ACC112 (cell line): ENCODE data around the gene CPT1B.

ENCODE experiments used
- H2AFZ ChIP-seq: fragments of 200-600 bp; sonication (generic); one replicate; pipeline ENCODE4 v1.6.0; 2017; ENCODE audit warnings: antibody characterized with exemption, low read length; ENCODE audit not compliant: unreplicated experiment
- H3K27ac ChIP-seq: fragments of 200-600 bp; sonication (generic); 2 replicates; pipeline ENCODE4 v1.5.1; 2014; ENCODE audit warnings: low read depth, mild to moderate bottlenecking, antibody characterized with exemption, low read length, moderate library complexity
- H3K27me3 ChIP-seq: fragments of 200-600 bp; sonication (generic); 2 replicates; pipeline ENCODE4 v1.6.1; 2014; ENCODE audit warnings: mild to moderate bottlenecking, antibody characterized with exemption, low read length, moderate library complexity, mixed read lengths; ENCODE audit not compliant: insufficient read depth
- H3K36me3 ChIP-seq: fragments of 200-600 bp; sonication (generic); 2 replicates; pipeline ENCODE4 v1.6.1; 2016; ENCODE audit warnings: mild to moderate bottlenecking, antibody characterized with exemption, low read length, moderate library complexity, mixed read lengths; ENCODE audit not compliant: insufficient read depth
- H3K4me1 ChIP-seq: fragments of 200-600 bp; sonication (generic); one replicate; pipeline ENCODE4 v1.6.1; 2016; ENCODE audit warnings: low read length, mixed read lengths; ENCODE audit not compliant: insufficient read depth, unreplicated experiment, control insufficient read depth
- H3K4me3 ChIP-seq: fragments of 200-600 bp; sonication (generic); 2 replicates; pipeline ENCODE4 v1.5.1; 2014; ENCODE audit warnings: mild to moderate bottlenecking, low read depth, low read length
- H3K79me2 ChIP-seq: fragments of 200-600 bp; sonication (generic); one replicate; pipeline ENCODE4 v1.6.0; 2016; ENCODE audit warnings: low read length; ENCODE audit not compliant: control insufficient read depth, unreplicated experiment, insufficient read depth

The CPT1B gene

GRCh38 chr22:50567721-50568252, 10.4 kb downstream of the CPT1B start:
- H3K79me2 ChIP-seq, result no peaks in the 10 kb centered on the region
- H3K4me1 ChIP-seq, result no peaks in the 10 kb centered on the region
- no peak overlapping the region for H3K27ac ChIP-seq
- no peak overlapping the region for H2AFZ ChIP-seq
- no peaks in the 10 kb centered on the region for H3K36me3 ChIP-seq
- no peaks in the 10 kb centered on the region for H3K27me3 ChIP-seq
- H3K4me3 ChIP-seq, result no peak overlapping the region

- no peaks in the 10 kb centered on the region for H3K36me3 ChIP-seq
- no peaks in the 10 kb centered on the region for H3K27me3 ChIP-seq
- no peak overlapping the region for H2AFZ ChIP-seq
- H3K4me3 ChIP-seq, result no peak overlapping the region
- no peaks in the 10 kb centered on the region for H3K79me2 ChIP-seq
- no peak overlapping the region for H3K27ac ChIP-seq
- no peaks in the 10 kb centered on the region for H3K4me1 ChIP-seq
Observed at GRCh38 chr22:50564289-50564688, 13.9 kb downstream of the CPT1B start.

GRCh38 chr22:50563413-50564160, 14.6 kb downstream of the CPT1B start:
- no peak overlapping the region for H3K27ac ChIP-seq
- H3K4me3 ChIP-seq, result peak overlapping the region; percentile 84
- no peaks in the 10 kb centered on the region for H3K79me2 ChIP-seq
- no peaks in the 10 kb centered on the region for H3K4me1 ChIP-seq
- H3K27me3 ChIP-seq, result no peaks in the 10 kb centered on the region
- no peaks in the 10 kb centered on the region for H3K36me3 ChIP-seq
- H2AFZ ChIP-seq, result peak overlapping the region; percentile 32

GRCh38 chr22:50562523-50563412, 15.5 kb downstream of the CPT1B start, which contains the start of gene SYCE3:
TSS of gene SYCE3 (minus strand) at chr22:50562919. CDS start at chr22:50556405, 6,514 bp downstream.
- Histone ChIP-seq H2AFZ (peak within 1 kb of the TSS; percentile 32), H3K79me2 (no peaks in the 10 kb centered on the region), H3K27me3 (no peaks in the 10 kb centered on the region), H3K36me3 (no peaks in the 10 kb centered on the region), H3K27ac (no peak within 1 kb of the TSS), H3K4me1 (no peaks in the 10 kb centered on the region), H3K4me3 (peak within 1 kb of the TSS; percentile 84)

GRCh38 chr22:50561401-50562358, 16.5 kb downstream of the CPT1B start:
- Histone ChIP-seq H3K27me3 (no peaks in the 10 kb centered on the region), H3K36me3 (no peaks in the 10 kb centered on the region), H3K79me2 (no peaks in the 10 kb centered on the region), H3K4me3 (no peak overlapping the region), H2AFZ (no peak overlapping the region), H3K4me1 (no peaks in the 10 kb centered on the region), H3K27ac (no peak overlapping the region)

- no peaks in the 10 kb centered on the region for H3K27me3 ChIP-seq
- H3K36me3 ChIP-seq, result no peaks in the 10 kb centered on the region
- H3K4me1 ChIP-seq, result no peaks in the 10 kb centered on the region
- H3K27ac ChIP-seq, result no peak overlapping the region
- no peak overlapping the region for H2AFZ ChIP-seq
- H3K4me3 ChIP-seq, result no peak overlapping the region
- H3K79me2 ChIP-seq, result no peaks in the 10 kb centered on the region
Observed at GRCh38 chr22:50560034-50560433, 18.2 kb downstream of the CPT1B start.

- Histone ChIP-seq H3K4me3 (no peak overlapping the region), H3K79me2 (no peaks in the 10 kb centered on the region), H3K27ac (no peak overlapping the region), H3K36me3 (no peaks in the 10 kb centered on the region), H3K4me1 (no peaks in the 10 kb centered on the region), H2AFZ (no peak overlapping the region), H3K27me3 (no peaks in the 10 kb centered on the region)
Observed at GRCh38 chr22:50556703-50557102, 21.5 kb downstream of the CPT1B start.

GRCh38 chr22:50553310-50553709, 24.9 kb downstream of the CPT1B start:
- Histone ChIP-seq H3K36me3 (no peaks in the 10 kb centered on the region), H3K27me3 (no peaks in the 10 kb centered on the region), H3K4me1 (no peaks in the 10 kb centered on the region), H3K27ac (no peak overlapping the region), H3K79me2 (no peaks in the 10 kb centered on the region), H2AFZ (no peak overlapping the region), H3K4me3 (no peak overlapping the region)

GRCh38 chr22:50551160-50551752, 27.0 kb downstream of the CPT1B start:
- Histone ChIP-seq H3K27ac (no peak overlapping the region), H3K4me3 (no peak overlapping the region), H3K27me3 (no peaks in the 10 kb centered on the region), H2AFZ (no peak overlapping the region), H3K4me1 (no peaks in the 10 kb centered on the region), H3K36me3 (no peaks in the 10 kb centered on the region), H3K79me2 (no peaks in the 10 kb centered on the region)

- no peaks in the 10 kb centered on the region for H3K27me3 ChIP-seq
- H3K79me2 ChIP-seq, result no peaks in the 10 kb centered on the region
Observed at GRCh38 chr22:50550395-50550794, 27.8 kb downstream of the CPT1B start.

More at GRCh38 chr22:50550395-50550794, 27.8 kb downstream of the CPT1B start:
- Histone ChIP-seq H3K36me3 (no peaks in the 10 kb centered on the region), H3K4me3 (no peak overlapping the region), H3K4me1 (peaks cover 4% of the 10 kb centered on the region), H3K27ac (no peak overlapping the region), H2AFZ (no peak overlapping the region)
